ENCODE results near the gene MYLIP. TPM values are rescaled to one million over a fixed set of nuclear protein-coding genes. Genes with fewer than 3 reads are reported as not detected.

Gene MYLIP
- polyA plus RNA-seq, 6 donors from 2014 or later: 90.6 to 241 (median 177) TPM

GRCh38 chr6:16095180-16095579 is 33.7 kb upstream of the MYLIP start:
- Mint-ChIP-seq H3K9me3 (peaks cover 4 to 11% (median 8%) of the 10 kb centered on the region in 7 donors), H3K27ac (no peak overlapping the region), H3K4me3 (no peak overlapping the region), H3K4me1 (peaks cover 0 to 9% (median 8%) of the 10 kb centered on the region in 3 donors), H3K27me3 (peaks cover 0 to 6% (median 3%) of the 10 kb centered on the region in 3 donors), H3K36me3 (peaks cover 0 to 10% of the 10 kb centered on the region in 2 donors)
- DNase-seq: no peak
- no peak for ATAC-seq (ENCODE audit: low read depth in 2 of 2)

GRCh38 chr6:16097382-16098171 is 31.3 kb upstream of the MYLIP start:
- peaks cover 0 to 8% (median 4%) of the 10 kb centered on the region in 3 donors for H3K4me1 Mint-ChIP-seq
- DNase-seq (no peak), ATAC-seq (ENCODE audit: low read depth in 2 of 2) (no peak)
- no peak overlapping the region for H3K4me3 Mint-ChIP-seq
- H3K27ac Mint-ChIP-seq: no peak overlapping the region
- H3K27me3 Mint-ChIP-seq: peaks cover 0 to 6% (median 3%) of the 10 kb centered on the region in 3 donors
- peaks cover 15 to 25% (median 21%) of the 10 kb centered on the region in 7 donors for H3K9me3 Mint-ChIP-seq
- peaks cover 5 to 24% of the 10 kb centered on the region in 2 donors for H3K36me3 Mint-ChIP-seq

- peaks cover 15 to 25% (median 21%) of the 10 kb centered on the region in 7 donors for H3K9me3 Mint-ChIP-seq
- DNase-seq: no peak
- H3K36me3 Mint-ChIP-seq: peaks cover 5 to 24% of the 10 kb centered on the region in 2 donors
- no peak for ATAC-seq (ENCODE audit: low read depth in 2 of 2)
- no peak overlapping the region for H3K4me3 Mint-ChIP-seq
- H3K27me3 Mint-ChIP-seq: peaks cover 0 to 3% (median under 1%) of the 10 kb centered on the region in 3 donors
- peaks cover 0 to 8% (median 4%) of the 10 kb centered on the region in 3 donors for H3K4me1 Mint-ChIP-seq
- H3K27ac Mint-ChIP-seq: no peak overlapping the region
These were observed 30.7 kb upstream of the MYLIP start for GRCh38 chr6:16098211-16098610.

GRCh38 chr6:16102208-16102607 is 26.7 kb upstream of the MYLIP start:
- peaks cover 15 to 25% (median 21%) of the 10 kb centered on the region in 7 donors for H3K9me3 Mint-ChIP-seq
- peaks cover 5 to 24% of the 10 kb centered on the region in 2 donors for H3K36me3 Mint-ChIP-seq
- H3K27me3 Mint-ChIP-seq: no peaks in the 10 kb centered on the region
- H3K4me3 Mint-ChIP-seq: no peak overlapping the region
- DNase-seq (no peak), ATAC-seq (ENCODE audit: low read depth in 2 of 2) (no peak)
- peaks cover 0 to 8% (median 4%) of the 10 kb centered on the region in 3 donors for H3K4me1 Mint-ChIP-seq
- H3K27ac Mint-ChIP-seq: no peak overlapping the region

- H3K36me3 Mint-ChIP-seq: peaks cover 5 to 24% of the 10 kb centered on the region in 2 donors
- peaks cover 15 to 25% (median 19%) of the 10 kb centered on the region in 7 donors for H3K9me3 Mint-ChIP-seq
- DNase-seq: no peak
- peaks cover 0 to 8% (median 4%) of the 10 kb centered on the region in 3 donors for H3K4me1 Mint-ChIP-seq
- H3K27ac Mint-ChIP-seq: no peak overlapping the region
- H3K27me3 Mint-ChIP-seq: no peaks in the 10 kb centered on the region
- no peak overlapping the region for H3K4me3 Mint-ChIP-seq
- ATAC-seq (ENCODE audit: low read depth in 2 of 2): no peak
These were observed 25.2 kb upstream of the MYLIP start for GRCh38 chr6:16103722-16104121.

- H3K4me3 Mint-ChIP-seq: no peak overlapping the region
- DNase-seq: no peak
- peaks cover 10 to 18% (median 15%) of the 10 kb centered on the region in 7 donors for H3K9me3 Mint-ChIP-seq
- H3K27me3 Mint-ChIP-seq: no peaks in the 10 kb centered on the region
- ATAC-seq (ENCODE audit: low read depth in 2 of 2): no peak
- H3K4me1 Mint-ChIP-seq: no peaks in the 10 kb centered on the region
- H3K27ac Mint-ChIP-seq: no peak overlapping the region
- peaks cover 5 to 17% of the 10 kb centered on the region in 2 donors for H3K36me3 Mint-ChIP-seq
These were observed 24.1 kb upstream of the MYLIP start for GRCh38 chr6:16104624-16105433.

GRCh38 chr6:16105854-16106253 is 23.0 kb upstream of the MYLIP start:
- Mint-ChIP-seq H3K9me3 (peaks cover 2 to 8% (median 6%) of the 10 kb centered on the region in 7 donors), H3K27me3 (no peaks in the 10 kb centered on the region), H3K27ac (no peak overlapping the region), H3K4me3 (no peak overlapping the region), H3K4me1 (no peaks in the 10 kb centered on the region), H3K36me3 (peaks cover 2 to 7% of the 10 kb centered on the region in 2 donors)
- ATAC-seq (ENCODE audit: low read depth in 2 of 2): no peak
- no peak for DNase-seq

GRCh38 chr6:16106991-16107787 is 21.7 kb upstream of the MYLIP start:
- DNase-seq (no peak), ATAC-seq (ENCODE audit: low read depth in 2 of 2) (no peak)
- Mint-ChIP-seq H3K4me1 (no peaks in the 10 kb centered on the region), H3K27ac (no peak overlapping the region), H3K36me3 (no peaks in the 10 kb centered on the region), H3K9me3 (no peaks in the 10 kb centered on the region), H3K27me3 (no peaks in the 10 kb centered on the region), H3K4me3 (no peak overlapping the region)

- ATAC-seq (ENCODE audit: low read depth in 2 of 2): no peak
- Mint-ChIP-seq H3K36me3 (no peaks in the 10 kb centered on the region), H3K4me3 (no peak overlapping the region), H3K27me3 (peaks cover 0 to 5% (median 0%) of the 10 kb centered on the region in 3 donors), H3K4me1 (no peaks in the 10 kb centered on the region), H3K9me3 (no peaks in the 10 kb centered on the region), H3K27ac (no peak overlapping the region)
- no peak for DNase-seq
These were observed 20.5 kb upstream of the MYLIP start for GRCh38 chr6:16108419-16108818.

- DNase-seq: no peak
These were observed 19.8 kb upstream of the MYLIP start for GRCh38 chr6:16108921-16109658.

GRCh38 chr6:16109659-16110305 is 19.1 kb upstream of the MYLIP start:
- no peak for ATAC-seq (ENCODE audit: low read depth in 2 of 2)
- no peak for DNase-seq
- peaks cover 0 to 5% (median 0%) of the 10 kb centered on the region in 3 donors for H3K27me3 Mint-ChIP-seq
- no peaks in the 10 kb centered on the region for H3K4me1 Mint-ChIP-seq
- H3K27ac Mint-ChIP-seq: peak overlapping the region in 1 of 6 donors; percentile 13
- H3K9me3 Mint-ChIP-seq: no peaks in the 10 kb centered on the region
- H3K36me3 Mint-ChIP-seq: no peaks in the 10 kb centered on the region
- no peak overlapping the region for H3K4me3 Mint-ChIP-seq

More at GRCh38 chr6:16108921-16109658, 19.8 kb upstream of the MYLIP start:
- no peaks in the 10 kb centered on the region for H3K4me1 Mint-ChIP-seq
- no peak for ATAC-seq (ENCODE audit: low read depth in 2 of 2)
- H3K36me3 Mint-ChIP-seq: no peaks in the 10 kb centered on the region
- H3K27me3 Mint-ChIP-seq: peaks cover 0 to 5% (median 0%) of the 10 kb centered on the region in 3 donors
- H3K9me3 Mint-ChIP-seq: no peaks in the 10 kb centered on the region
- H3K4me3 Mint-ChIP-seq: no peak overlapping the region
- no peak overlapping the region for H3K27ac Mint-ChIP-seq

- Mint-ChIP-seq H3K4me3 (no peak overlapping the region), H3K27ac (no peak overlapping the region), H3K4me1 (no peaks in the 10 kb centered on the region), H3K27me3 (peaks cover 5 to 10% (median 9%) of the 10 kb centered on the region in 3 donors), H3K36me3 (no peaks in the 10 kb centered on the region), H3K9me3 (no peaks in the 10 kb centered on the region)
- DNase-seq (no peak), ATAC-seq (ENCODE audit: low read depth in 2 of 2) (no peak)
These were observed 10.1 kb upstream of the MYLIP start for GRCh38 chr6:16118825-16119224.

All from naive B cell (primary cell).